Gastrocnemius medialis (tissue), 4 donors: Measurements from ENCODE around the gene SLC25A2. TPM values are rescaled to one million over a fixed set of nuclear protein-coding genes. Genes with fewer than 3 reads are reported as not detected.
"Not testable (repeated sequence)": the region's sequence is repeated elsewhere in the genome, so short reads cannot be mapped to it uniquely, and the experiment has no call there.

Source experiments
- ATAC-seq, 2 donors: fragments of 150-250 bp; one replicate each; pipeline ENCODE4 v1.9.1; 2016
- DNase-seq, 2 donors: peaks; one replicate each; pipeline ENCODE4 v3.0.0-alpha.2; 2019
- H3K27ac ChIP-seq, 4 donors: fragments of 200-600 bp; sonication (generic); 1 replicate in 1 of 4; 2 replicates in 3 of 4; pipeline ENCODE4 v1.5.1; 2016 to 2018; ENCODE audit warnings: mild to moderate bottlenecking in 2 of 4, moderate library complexity in 1 of 4
- H3K27me3 ChIP-seq, 3 donors: fragments of 200-600 bp; sonication (generic) in 2 of 3; 1 replicate in 1 of 3; 2 replicates in 2 of 3; pipeline versions ENCODE4 v1.5.1 to v1.6.0; 2016 to 2019; ENCODE audit warnings: mild to moderate bottlenecking in 1 of 3, moderate library complexity in 1 of 3
- H3K36me3 ChIP-seq, 2 donors: fragments of 200-600 bp; sonication (generic) in 1 of 2; one replicate each; pipeline ENCODE4 v1.5.1; 2017 to 2018
- H3K4me1 ChIP-seq, 2 donors: fragments of 200-600 bp; sonication (generic) in 1 of 2; one replicate each; pipeline ENCODE4 v1.5.1; 2016 to 2017; ENCODE audit warnings: mild to moderate bottlenecking in 2 of 2
- H3K4me3 ChIP-seq, 4 donors: fragments of 200-600 bp; sonication (generic) in 3 of 4; 1 replicate in 1 of 4; 2 replicates in 3 of 4; pipeline ENCODE4 v1.5.1; 2016 to 2019; ENCODE audit warnings: mild to moderate bottlenecking in 2 of 4
- H3K9me3 ChIP-seq, 3 donors: fragments of 200-600 bp; sonication (generic) in 2 of 3; 1 replicate in 1 of 3; 2 replicates in 2 of 3; pipeline ENCODE4 v1.5.1; 2016 to 2019
- CTCF ChIP-seq, 5 experiments: fragments of 450-650 bp in 3 of 5; fragments of 200-600 bp in 2 of 5; sonication (generic) in 2 of 5; IDR thresholded peaks in 4 of 5; conservative IDR thresholded peaks in 1 of 5; 1 replicate in 4 of 5; 2 replicates in 1 of 5; pipeline ENCODE4 v1.5.1; 2016 to 2019; ENCODE audit warnings: antibody characterized with exemption in 5 of 5, mild to moderate bottlenecking in 3 of 5, moderate library complexity in 3 of 5
- POLR2A ChIP-seq, 2 donors: fragments of 450-650 bp; IDR thresholded peaks; one replicate each; pipeline ENCODE4 v1.6.1; 2017; ENCODE audit warnings: antibody characterized with exemption in 2 of 2, mild to moderate bottlenecking in 2 of 2, moderate library complexity in 2 of 2
- in situ Hi-C, 4 donors: fragments of 200-750 bp; cut with MboI; loops; one replicate each; pipeline versions ENCODE4 v1.15.0 to v1.8.0; 2017; ENCODE audit warnings: low sequenced_read_pairs in 4 of 4
- intact Hi-C: fragments of 100-400 bp; cut with DNase I; formaldehyde crosslinking; loops from one replicate; pipeline ENCODE4 v1.15.1; 2023; ENCODE audit warnings: low total_unique reads
- total RNA-seq, 4 donors: library from RNA; depleted of rRNA; stranded (reverse); fragments of >200 nt; gene quantifications; one replicate each; pipeline versions ENCODE4 v1.1.0 to v1.2.3, GENCODE V29; 2016

SLC25A2 gene
- under 1 TPM in 1 of 4 donors, not detected in 3; 0.49 TPM for total RNA-seq

GRCh38 chr5:141303756-141304155 is at the start of gene SLC25A2:
Gene SLC25A2 (minus strand): TSS chr5:141304049. CDS start chr5:141303865, 184 bp downstream.
- intact Hi-C loops: no loop called here
- H3K9me3 ChIP-seq: peaks cover 0 to 15% (median 12%) of the 10 kb centered on the region in 3 donors
- H3K4me1 ChIP-seq: no peaks in the 10 kb centered on the region
- DNase-seq (no peak), ATAC-seq (no peak)
- no peaks in the 10 kb centered on the region for H3K27me3 ChIP-seq
- H3K36me3 ChIP-seq: peaks cover 0 to 4% of the 10 kb centered on the region in 2 donors
- no peak within 1 kb of the TSS for H3K27ac ChIP-seq
- no peak within 1 kb of the TSS for H3K4me3 ChIP-seq
- in situ Hi-C loops: no loop called here
- TF ChIP-seq POLR2A (IDR thresholded peaks at IDR 0.05): no peak
- TF ChIP-seq CTCF (IDR thresholded peaks at IDR 0.05 in 4 of 5, conservative IDR thresholded peaks at IDR 0.05 in 1 of 5): no peak

GRCh38 chr5:141351591-141351990 is 47.7 kb upstream of the SLC25A2 start:
- H3K36me3 ChIP-seq: no peaks in the 10 kb centered on the region
- ATAC-seq: no peak
- H3K4me3 ChIP-seq: no peak overlapping the region
- no peak overlapping the region for H3K27ac ChIP-seq
- no peak for DNase-seq
- H3K9me3 ChIP-seq: peaks cover 0 to 7% (median 3%) of the 10 kb centered on the region in 3 donors
- H3K27me3 ChIP-seq: peaks cover 0 to 28% (median 9%) of the 10 kb centered on the region in 3 donors
- H3K4me1 ChIP-seq: no peaks in the 10 kb centered on the region
- in situ Hi-C loops (no loop called here), intact Hi-C loops (no loop called here)
- TF ChIP-seq CTCF (IDR thresholded peaks at IDR 0.05 in 4 of 5, conservative IDR thresholded peaks at IDR 0.05 in 1 of 5): no peak
- TF ChIP-seq POLR2A (IDR thresholded peaks at IDR 0.05): no peak

GRCh38 chr5:141349917-141350619 is 46.2 kb upstream of the SLC25A2 start, which contains the start of gene PCDHGB1:
Gene PCDHGB1 (plus strand): TSS chr5:141350099. CDS start chr5:141350261, 162 bp downstream.
- peak within 1 kb of the TSS in 1 of 4 donors; percentile 29 for H3K27ac ChIP-seq
- in situ Hi-C loops (loop anchor here in 1 of 4 donors (10.0 kb wide), 1 partner anchor 215 kb away; no protein-coding TSS in a partner anchor), intact Hi-C loops (no loop called here)
- ATAC-seq: peak; percentile 42 to 87
- H3K4me1 ChIP-seq: no peaks in the 10 kb centered on the region
- no peaks in the 10 kb centered on the region for H3K36me3 ChIP-seq
- peak in 1 of 2 donors; percentile 42 for DNase-seq
- TF ChIP-seq POLR2A (IDR thresholded peaks at IDR 0.05): no peak
- TF ChIP-seq CTCF (IDR thresholded peaks at IDR 0.05 in 4 of 5, conservative IDR thresholded peaks at IDR 0.05 in 1 of 5): peak in 4 of 5 experiments; percentile 18 to 53 (median 38)
- peaks cover 0 to 3% (median 3%) of the 10 kb centered on the region in 3 donors for H3K9me3 ChIP-seq
- peaks cover 0 to 26% (median 9%) of the 10 kb centered on the region in 3 donors for H3K27me3 ChIP-seq
- peak within 1 kb of the TSS; percentile 14 to 31 (median 27) for H3K4me3 ChIP-seq

- intact Hi-C loops, H3K9me3 ChIP-seq, H3K4me1 ChIP-seq, DNase-seq, H3K27me3 ChIP-seq, H3K27ac ChIP-seq, H3K36me3 ChIP-seq, ATAC-seq, H3K4me3 ChIP-seq: not testable (repeated sequence)
- in situ Hi-C loops: loop anchor here in 1 of 4 donors (10.0 kb wide), 1 partner anchor 219 kb away; no protein-coding TSS in a partner anchor
Measured at GRCh38 chr5:141346017-141346416, 42.2 kb upstream of the SLC25A2 start.

- Histone ChIP-seq H3K4me3 (peak overlapping the region in 1 of 4 donors; percentile 43), H3K27ac (no peak overlapping the region), H3K36me3 (no peaks in the 10 kb centered on the region), H3K27me3 (peaks cover 8 to 9% (median 8%) of the 10 kb centered on the region in 3 donors), H3K4me1 (no peaks in the 10 kb centered on the region), H3K9me3 (peaks cover 0 to 9% (median 0%) of the 10 kb centered on the region in 3 donors)
- TF ChIP-seq CTCF (IDR thresholded peaks at IDR 0.05 in 4 of 5, conservative IDR thresholded peaks at IDR 0.05 in 1 of 5): no peak
- TF ChIP-seq POLR2A (IDR thresholded peaks at IDR 0.05): no peak
- DNase-seq: no peak
- in situ Hi-C loops: loop anchor here in 1 of 4 donors (10.0 kb wide), 1 partner anchor 219 kb away; no protein-coding TSS in a partner anchor
- no peak for ATAC-seq
- intact Hi-C loops: no loop called here
Measured at GRCh38 chr5:141345327-141345726, 41.5 kb upstream of the SLC25A2 start.
